ENCODE results near the gene KLF9. TPM values are rescaled to one million over a fixed set of nuclear protein-coding genes. Genes with fewer than 3 reads are reported as not detected.

The KLF9 gene
- total and polyA plus RNA-seq, 9 of the 15 experiments (the other 6 are each of a cell fraction or from before 2014, with no cell fraction given) = 3.3 to 11.9 (median 6.9) TPM

GRCh38 chr9:70411930-70412831, 2.3 kb downstream of the KLF9 start (continued):
- no peak for TF ChIP-seq CREB5 (CRISPR knock-in tag; IDR thresholded peaks at IDR 0.05)
- TF ChIP-seq SREBF2 (CRISPR knock-in tag; IDR thresholded peaks at IDR 0.05) = no peak
- no peak for TF ChIP-seq ZBTB49 (CRISPR knock-in tag; IDR thresholded peaks at IDR 0.05; ENCODE audit: borderline replicate concordance)
- TF ChIP-seq NFYB (IDR thresholded peaks at IDR 0.05; ENCODE audit: extremely low read depth, insufficient read length) = no peak
- no peak for TF ChIP-seq HES1 (IDR thresholded peaks at IDR 0.05; ENCODE audit: low read depth)
- no peak for TF ChIP-seq EGR1 (conservative IDR thresholded peaks at IDR 0.05)
- TF ChIP-seq CHD7 (IDR thresholded peaks at IDR 0.05; ENCODE audit: low read depth, low read length) = no peak
- TF ChIP-seq ZBTB7A (IDR thresholded peaks at IDR 0.05; ENCODE audit: borderline replicate concordance, control insufficient read depth, low read depth, low read length) = no peak
- no peak for TF ChIP-seq GTF2E2 (tag; IDR thresholded peaks at IDR 0.05)
- no peak for TF ChIP-seq SMAD4 (CRISPR knock-in tag; conservative IDR thresholded peaks at IDR 0.05)
